ENCODE data around the gene ZBTB16.

The ZBTB16 gene

DNA sequence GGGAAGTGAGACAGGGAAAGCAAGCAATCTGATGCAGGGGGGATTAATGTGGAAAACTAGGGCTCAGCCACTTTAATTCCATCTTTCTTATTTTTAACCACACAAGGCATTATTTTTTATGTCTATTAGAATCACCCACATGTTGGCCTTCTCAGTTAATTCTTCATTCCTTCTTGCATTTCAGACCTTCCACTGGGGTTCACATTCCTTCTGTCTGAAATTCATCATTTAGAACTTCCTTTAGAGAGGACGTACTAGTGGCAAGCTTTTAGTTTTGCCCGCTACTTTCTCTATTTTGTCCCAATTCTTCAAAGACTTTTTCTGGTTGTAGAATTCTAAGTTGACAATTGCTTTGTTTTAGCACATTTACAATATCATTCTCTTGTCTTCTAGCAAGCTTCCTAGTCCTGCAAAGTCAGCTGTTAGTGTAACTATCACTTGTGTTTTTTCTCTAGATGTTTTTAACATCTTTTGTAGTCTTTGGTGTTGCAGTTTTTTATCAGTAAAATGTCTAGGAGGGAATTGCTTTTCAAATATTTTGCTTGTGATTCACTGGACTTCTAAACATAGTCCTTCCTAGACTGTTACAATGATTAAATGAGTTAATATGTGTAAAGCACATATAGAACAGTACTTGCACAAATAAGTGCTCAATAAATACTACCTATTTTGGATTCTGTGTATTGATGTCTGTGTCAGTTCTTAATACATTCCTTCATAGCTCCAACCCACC, 231.2 kb downstream of the ZBTB16 start:
- no peak for DNase-seq (ENCODE audit: extremely low spot score)
- CTCF ChIA-PET = no interaction called here
- TF ChIP-seq, protein P1, sequence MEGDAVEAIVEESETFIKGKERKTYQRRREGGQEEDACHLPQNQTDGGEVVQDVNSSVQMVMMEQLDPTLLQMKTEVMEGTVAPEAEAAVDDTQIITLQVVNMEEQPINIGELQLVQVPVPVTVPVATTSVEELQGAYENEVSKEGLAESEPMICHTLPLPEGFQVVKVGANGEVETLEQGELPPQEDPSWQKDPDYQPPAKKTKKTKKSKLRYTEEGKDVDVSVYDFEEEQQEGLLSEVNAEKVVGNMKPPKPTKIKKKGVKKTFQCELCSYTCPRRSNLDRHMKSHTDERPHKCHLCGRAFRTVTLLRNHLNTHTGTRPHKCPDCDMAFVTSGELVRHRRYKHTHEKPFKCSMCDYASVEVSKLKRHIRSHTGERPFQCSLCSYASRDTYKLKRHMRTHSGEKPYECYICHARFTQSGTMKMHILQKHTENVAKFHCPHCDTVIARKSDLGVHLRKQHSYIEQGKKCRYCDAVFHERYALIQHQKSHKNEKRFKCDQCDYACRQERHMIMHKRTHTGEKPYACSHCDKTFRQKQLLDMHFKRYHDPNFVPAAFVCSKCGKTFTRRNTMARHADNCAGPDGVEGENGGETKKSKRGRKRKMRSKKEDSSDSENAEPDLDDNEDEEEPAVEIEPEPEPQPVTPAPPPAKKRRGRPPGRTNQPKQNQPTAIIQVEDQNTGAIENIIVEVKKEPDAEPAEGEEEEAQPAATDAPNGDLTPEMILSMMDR (IDR thresholded peaks at IDR 0.05; ENCODE audit: control extremely low read depth, extremely low read depth, low read depth, missing control alignments) = no peak
- POLR2A ChIA-PET = no interaction called here

- TF ChIP-seq, protein P1 (IDR thresholded peaks at IDR 0.05; ENCODE audit: control extremely low read depth, extremely low read depth, low read depth, missing control alignments) = no peak
- CTCF ChIA-PET = no interaction called here
- POLR2A ChIA-PET = no interaction called here
- DNase-seq (ENCODE audit: extremely low spot score) = no peak
These were observed 231.9 kb downstream of the ZBTB16 start for GRCh38 chr11:114291381-114291780.

- ChIA-PET POLR2A (no interaction called here), CTCF (no interaction called here)
- TF ChIP-seq, protein P1 (IDR thresholded peaks at IDR 0.05; ENCODE audit: control extremely low read depth, extremely low read depth, low read depth, missing control alignments) = no peak
- no peak for DNase-seq (ENCODE audit: extremely low spot score)
These were observed 232.6 kb downstream of the ZBTB16 start for GRCh38 chr11:114291842-114292680.

GRCh38 chr11:114293201-114293711, 233.7 kb downstream of the ZBTB16 start:
- TF ChIP-seq, protein P1 (IDR thresholded peaks at IDR 0.05; ENCODE audit: control extremely low read depth, extremely low read depth, low read depth, missing control alignments) = no peak
- DNase-seq (ENCODE audit: extremely low spot score) = no peak
- POLR2A ChIA-PET = no interaction called here
- CTCF ChIA-PET = interaction anchor here (0.7 to 1.1 kb wide), 2 partner anchors 12 to 32 kb away, joined by 3 to 4 read pairs; no protein-coding TSS in a partner anchor

DNA sequence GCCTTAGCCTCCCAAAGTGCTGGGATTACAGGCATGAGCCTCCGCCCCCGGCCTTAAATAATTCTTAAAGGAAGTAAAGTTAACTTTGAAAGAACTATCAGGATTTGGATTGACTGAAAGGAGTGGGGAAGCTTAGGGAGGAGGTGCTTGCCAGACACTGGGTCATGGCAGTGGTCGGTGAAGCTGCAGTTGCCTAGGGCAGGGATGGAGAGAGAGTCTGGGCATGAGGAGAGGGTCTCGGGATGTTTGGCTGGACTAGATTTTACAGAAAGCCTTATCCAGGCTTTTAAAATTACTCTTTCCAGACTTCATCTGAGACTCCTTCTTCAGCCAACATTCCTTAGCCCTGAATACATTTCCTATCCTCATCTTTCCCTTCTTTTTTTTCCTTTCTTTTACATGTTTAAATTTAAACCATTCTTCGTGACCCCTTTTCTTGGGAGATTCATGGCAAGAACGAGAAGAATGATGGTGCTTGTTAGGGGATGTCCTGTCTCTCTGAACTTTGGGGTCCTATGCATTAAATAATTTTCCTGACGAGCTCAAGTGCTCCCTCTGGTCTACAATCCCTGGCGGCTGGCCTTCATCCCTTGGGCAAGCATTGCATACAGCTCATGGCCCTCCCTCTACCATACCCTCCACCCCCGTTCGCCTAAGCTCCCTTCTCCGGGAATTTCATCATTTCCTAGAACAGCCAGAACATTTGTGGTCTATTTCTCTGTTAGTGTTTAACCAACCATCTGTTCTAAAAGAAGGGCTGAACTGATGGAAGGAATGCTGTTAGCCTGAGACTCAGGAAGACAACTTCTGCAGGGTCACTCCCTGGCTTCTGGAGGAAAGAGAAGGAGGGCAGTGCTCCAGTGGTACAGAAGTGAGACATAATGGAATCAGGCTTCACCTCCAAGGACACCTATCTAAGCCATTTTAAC, 236.4 kb downstream of the ZBTB16 start, which contains the start of gene NNMT:
Gene NNMT, plus strand, starts transcription at position 724 of the 929 bp plus-strand sequence. Its CDS starts 158 bp downstream, at position 882.
- no peak for DNase-seq (ENCODE audit: extremely low spot score)
- TF ChIP-seq, protein P1 (IDR thresholded peaks at IDR 0.05; ENCODE audit: control extremely low read depth, extremely low read depth, low read depth, missing control alignments) = no peak
- ChIA-PET POLR2A (no interaction called here), CTCF (no interaction called here)

All from GM10248 (cell line).